Panc1 (cell line): Measurements from ENCODE around the gene CAMKV.

ENCODE experiments used
- POLR2AphosphoS5 ChIP-seq: IDR thresholded peaks from 2 replicates; pipeline ENCODE4 v1.6.1; 2012; ENCODE audit warnings: mild to moderate bottlenecking, low read depth, low read length, moderate library complexity
- SIN3A ChIP-seq: IDR thresholded peaks from 2 replicates; pipeline ENCODE4 v1.6.1; 2012; ENCODE audit warnings: low read depth, mild to moderate bottlenecking, low read length, moderate library complexity, borderline replicate concordance; ENCODE audit not compliant: insufficient read depth
- TCF7L2 ChIP-seq: IDR thresholded peaks from 2 replicates; pipeline ENCODE4 v1.6.1; 2011; ENCODE audit warnings: mild to moderate bottlenecking, low read depth, low read length, inconsistent platforms
- TF ChIP-seq, protein P1 (sequence below): fragments of 450-650 bp; IDR thresholded peaks from 2 replicates; pipeline ENCODE4 v1.5.1; 2017; ENCODE audit warnings: mild to moderate bottlenecking
- TF ChIP-seq, protein P2 (sequence below), 2 experiments: IDR thresholded peaks; 2 replicates each; pipeline ENCODE4 v1.6.1; 2011 to 2012; ENCODE audit warnings: low read depth in 2 of 2, control low read depth in 1 of 2, low read length in 1 of 2, mild to moderate bottlenecking in 1 of 2, moderate library complexity in 1 of 2; ENCODE audit not compliant: insufficient read depth in 1 of 2

DNA sequence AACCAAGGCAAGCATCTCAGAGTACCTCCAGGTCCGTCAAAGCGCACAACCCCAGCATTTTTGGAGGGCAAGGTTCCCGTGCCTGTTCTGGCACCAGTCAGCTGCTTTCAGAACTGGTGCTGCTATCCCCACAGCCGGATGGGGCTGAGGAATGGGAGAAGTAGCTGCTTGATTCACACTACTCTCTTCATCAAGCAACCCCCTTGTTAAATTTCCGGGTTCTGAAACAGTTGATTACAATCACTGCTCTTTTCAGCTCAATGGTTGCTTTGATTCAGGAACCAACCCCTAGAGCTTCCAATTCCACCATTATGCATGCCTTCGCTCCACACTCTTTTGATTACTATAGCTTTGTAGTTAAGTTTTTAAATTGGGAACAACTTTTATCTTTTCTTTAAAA, 43.7 kb downstream of the CAMKV start:
- TF ChIP-seq, protein P1, sequence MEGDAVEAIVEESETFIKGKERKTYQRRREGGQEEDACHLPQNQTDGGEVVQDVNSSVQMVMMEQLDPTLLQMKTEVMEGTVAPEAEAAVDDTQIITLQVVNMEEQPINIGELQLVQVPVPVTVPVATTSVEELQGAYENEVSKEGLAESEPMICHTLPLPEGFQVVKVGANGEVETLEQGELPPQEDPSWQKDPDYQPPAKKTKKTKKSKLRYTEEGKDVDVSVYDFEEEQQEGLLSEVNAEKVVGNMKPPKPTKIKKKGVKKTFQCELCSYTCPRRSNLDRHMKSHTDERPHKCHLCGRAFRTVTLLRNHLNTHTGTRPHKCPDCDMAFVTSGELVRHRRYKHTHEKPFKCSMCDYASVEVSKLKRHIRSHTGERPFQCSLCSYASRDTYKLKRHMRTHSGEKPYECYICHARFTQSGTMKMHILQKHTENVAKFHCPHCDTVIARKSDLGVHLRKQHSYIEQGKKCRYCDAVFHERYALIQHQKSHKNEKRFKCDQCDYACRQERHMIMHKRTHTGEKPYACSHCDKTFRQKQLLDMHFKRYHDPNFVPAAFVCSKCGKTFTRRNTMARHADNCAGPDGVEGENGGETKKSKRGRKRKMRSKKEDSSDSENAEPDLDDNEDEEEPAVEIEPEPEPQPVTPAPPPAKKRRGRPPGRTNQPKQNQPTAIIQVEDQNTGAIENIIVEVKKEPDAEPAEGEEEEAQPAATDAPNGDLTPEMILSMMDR = no peak
- TF ChIP-seq POLR2AphosphoS5 = no peak
- no peak for TF ChIP-seq TCF7L2
- TF ChIP-seq, protein P2, sequence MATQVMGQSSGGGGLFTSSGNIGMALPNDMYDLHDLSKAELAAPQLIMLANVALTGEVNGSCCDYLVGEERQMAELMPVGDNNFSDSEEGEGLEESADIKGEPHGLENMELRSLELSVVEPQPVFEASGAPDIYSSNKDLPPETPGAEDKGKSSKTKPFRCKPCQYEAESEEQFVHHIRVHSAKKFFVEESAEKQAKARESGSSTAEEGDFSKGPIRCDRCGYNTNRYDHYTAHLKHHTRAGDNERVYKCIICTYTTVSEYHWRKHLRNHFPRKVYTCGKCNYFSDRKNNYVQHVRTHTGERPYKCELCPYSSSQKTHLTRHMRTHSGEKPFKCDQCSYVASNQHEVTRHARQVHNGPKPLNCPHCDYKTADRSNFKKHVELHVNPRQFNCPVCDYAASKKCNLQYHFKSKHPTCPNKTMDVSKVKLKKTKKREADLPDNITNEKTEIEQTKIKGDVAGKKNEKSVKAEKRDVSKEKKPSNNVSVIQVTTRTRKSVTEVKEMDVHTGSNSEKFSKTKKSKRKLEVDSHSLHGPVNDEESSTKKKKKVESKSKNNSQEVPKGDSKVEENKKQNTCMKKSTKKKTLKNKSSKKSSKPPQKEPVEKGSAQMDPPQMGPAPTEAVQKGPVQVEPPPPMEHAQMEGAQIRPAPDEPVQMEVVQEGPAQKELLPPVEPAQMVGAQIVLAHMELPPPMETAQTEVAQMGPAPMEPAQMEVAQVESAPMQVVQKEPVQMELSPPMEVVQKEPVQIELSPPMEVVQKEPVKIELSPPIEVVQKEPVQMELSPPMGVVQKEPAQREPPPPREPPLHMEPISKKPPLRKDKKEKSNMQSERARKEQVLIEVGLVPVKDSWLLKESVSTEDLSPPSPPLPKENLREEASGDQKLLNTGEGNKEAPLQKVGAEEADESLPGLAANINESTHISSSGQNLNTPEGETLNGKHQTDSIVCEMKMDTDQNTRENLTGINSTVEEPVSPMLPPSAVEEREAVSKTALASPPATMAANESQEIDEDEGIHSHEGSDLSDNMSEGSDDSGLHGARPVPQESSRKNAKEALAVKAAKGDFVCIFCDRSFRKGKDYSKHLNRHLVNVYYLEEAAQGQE (IDR thresholded peaks at IDR 0.05; ENCODE audit: insufficient read depth in 1 of 2, low read depth in 2 of 2, low read length in 1 of 2) = no peak
- TF ChIP-seq SIN3A = no peak
